ENCODE results near the gene PPA1. TPM values are rescaled to one million over a fixed set of nuclear protein-coding genes. Genes with fewer than 3 reads are reported as not detected.
"Not testable (repeated sequence)": the region's sequence is repeated elsewhere in the genome, so short reads cannot be mapped to it uniquely, and the experiment has no call there.

PPA1 gene
- total RNA-seq, 1 donor from 2014 or later = 201 TPM

- no peak overlapping the region for H3K4me3 ChIP-seq (ENCODE audit: low read depth, low read length)
- TF ChIP-seq CTCF (IDR thresholded peaks at IDR 0.05; ENCODE audit: insufficient read depth, low read length, poor library complexity, severe bottlenecking) = no peak
- H3K27me3 ChIP-seq (ENCODE audit: control insufficient read depth, insufficient read depth, low read length) = peaks cover under 1% of the 10 kb centered on the region
- H3K36me3 ChIP-seq (ENCODE audit: control insufficient read depth, insufficient read depth, low read length) = no peaks in the 10 kb centered on the region
- no peak for DNase-seq (ENCODE audit: low read depth)
These were observed 27.0 kb upstream of the PPA1 start for GRCh38 chr10:70260259-70260658.

GRCh38 chr10:70258216-70258615 is 25.0 kb upstream of the PPA1 start:
- H3K27me3 ChIP-seq (ENCODE audit: control insufficient read depth, insufficient read depth, low read length) = peaks cover 8% of the 10 kb centered on the region
- no peak overlapping the region for H3K4me3 ChIP-seq (ENCODE audit: low read depth, low read length)
- DNase-seq (ENCODE audit: low read depth) = no peak
- no peak for TF ChIP-seq CTCF (IDR thresholded peaks at IDR 0.05; ENCODE audit: insufficient read depth, low read length, poor library complexity, severe bottlenecking)
- H3K36me3 ChIP-seq (ENCODE audit: control insufficient read depth, insufficient read depth, low read length) = no peaks in the 10 kb centered on the region

- not testable (repeated sequence) for H3K36me3 ChIP-seq (ENCODE audit: control insufficient read depth, insufficient read depth, low read length); H3K4me3 ChIP-seq (ENCODE audit: low read depth, low read length); DNase-seq (ENCODE audit: low read depth); H3K27me3 ChIP-seq (ENCODE audit: control insufficient read depth, insufficient read depth, low read length)
These were observed 24.6 kb upstream of the PPA1 start for GRCh38 chr10:70257816-70258215.

- H3K27me3 ChIP-seq (ENCODE audit: control insufficient read depth, insufficient read depth, low read length) = peaks cover 8% of the 10 kb centered on the region
- DNase-seq (ENCODE audit: low read depth) = no peak
- no peak overlapping the region for H3K4me3 ChIP-seq (ENCODE audit: low read depth, low read length)
- H3K36me3 ChIP-seq (ENCODE audit: control insufficient read depth, insufficient read depth, low read length) = no peaks in the 10 kb centered on the region
- no peak for TF ChIP-seq CTCF (IDR thresholded peaks at IDR 0.05; ENCODE audit: insufficient read depth, low read length, poor library complexity, severe bottlenecking)
These were observed 23.2 kb upstream of the PPA1 start for GRCh38 chr10:70256463-70256862.

- peak overlapping the region; percentile 17 for H3K4me3 ChIP-seq (ENCODE audit: low read depth, low read length)
- DNase-seq (ENCODE audit: low read depth) = peak; percentile 81
- no peak for TF ChIP-seq CTCF (IDR thresholded peaks at IDR 0.05; ENCODE audit: insufficient read depth, low read length, poor library complexity, severe bottlenecking)
These were observed 22.4 kb upstream of the PPA1 start for GRCh38 chr10:70255329-70256299.

GRCh38 chr10:70254778-70255328 is 21.6 kb upstream of the PPA1 start:
- TF ChIP-seq CTCF (IDR thresholded peaks at IDR 0.05; ENCODE audit: insufficient read depth, low read length, poor library complexity, severe bottlenecking) = no peak
- DNase-seq (ENCODE audit: low read depth) = no peak
- peaks cover 8% of the 10 kb centered on the region for H3K27me3 ChIP-seq (ENCODE audit: control insufficient read depth, insufficient read depth, low read length)
- no peak overlapping the region for H3K4me3 ChIP-seq (ENCODE audit: low read depth, low read length)
- H3K36me3 ChIP-seq (ENCODE audit: control insufficient read depth, insufficient read depth, low read length) = no peaks in the 10 kb centered on the region

More at GRCh38 chr10:70255329-70256299, 22.4 kb upstream of the PPA1 start:
- H3K27me3 ChIP-seq (ENCODE audit: control insufficient read depth, insufficient read depth, low read length) = peaks cover 8% of the 10 kb centered on the region
- H3K36me3 ChIP-seq (ENCODE audit: control insufficient read depth, insufficient read depth, low read length) = no peaks in the 10 kb centered on the region

Data from kidney epithelial cell (primary cell).